Measurements from ENCODE around the gene SNX33.
A peak's percentile ranks its signal among the peaks of the same experiment; 100 is the strongest.

The SNX33 gene

GRCh38 chr15:75655931-75656330 is 8.2 kb downstream of the SNX33 start:
- H3K9ac ChIP-seq (ENCODE audit: low read depth, low read length), result no peak overlapping the region
- H3K9me3 ChIP-seq (replicated peaks; ENCODE audit: low read length), result no peaks in the 10 kb centered on the region
- H3K4me1 ChIP-seq (ENCODE audit: control insufficient read depth, insufficient read depth, low read length), result peaks cover 52% of the 10 kb centered on the region
- H3K4me3 ChIP-seq (ENCODE audit: low read length), result no peak overlapping the region
- H3K4me2 ChIP-seq (ENCODE audit: low read length), result no peak overlapping the region
- peaks cover 43% of the 10 kb centered on the region for H3K36me3 ChIP-seq (ENCODE audit: insufficient read depth, low read length)
- no peaks in the 10 kb centered on the region for H3K27me3 ChIP-seq (ENCODE audit: control insufficient read depth, insufficient read depth, low read length)

GRCh38 chr15:75656331-75656730 is 8.6 kb downstream of the SNX33 start:
- H3K36me3 ChIP-seq (ENCODE audit: insufficient read depth, low read length), result peaks cover 43% of the 10 kb centered on the region
- H3K4me2 ChIP-seq (ENCODE audit: low read length), result no peak overlapping the region
- no peaks in the 10 kb centered on the region for H3K9me3 ChIP-seq (replicated peaks; ENCODE audit: low read length)
- no peaks in the 10 kb centered on the region for H3K27me3 ChIP-seq (ENCODE audit: control insufficient read depth, insufficient read depth, low read length)
- no peak overlapping the region for H3K9ac ChIP-seq (ENCODE audit: low read depth, low read length)
- H3K4me1 ChIP-seq (ENCODE audit: control insufficient read depth, insufficient read depth, low read length), result peaks cover 51% of the 10 kb centered on the region
- H3K4me3 ChIP-seq (ENCODE audit: low read length), result no peak overlapping the region

- Histone ChIP-seq H3K27me3 (ENCODE audit: control insufficient read depth, insufficient read depth, low read length) (no peaks in the 10 kb centered on the region), H3K4me3 (ENCODE audit: low read length) (no peak overlapping the region), H3K4me2 (ENCODE audit: low read length) (no peak overlapping the region), H3K4me1 (ENCODE audit: control insufficient read depth, insufficient read depth, low read length) (peaks cover 51% of the 10 kb centered on the region), H3K9ac (ENCODE audit: low read depth, low read length) (no peak overlapping the region), H3K36me3 (ENCODE audit: insufficient read depth, low read length) (peaks cover 43% of the 10 kb centered on the region), H3K9me3 (replicated peaks; ENCODE audit: low read length) (no peaks in the 10 kb centered on the region)
These were observed 9.1 kb downstream of the SNX33 start for GRCh38 chr15:75656813-75657212.

- H3K36me3 ChIP-seq (ENCODE audit: insufficient read depth, low read length), result peaks cover 40% of the 10 kb centered on the region
- H3K4me1 ChIP-seq (ENCODE audit: control insufficient read depth, insufficient read depth, low read length), result peaks cover 34% of the 10 kb centered on the region
- H3K4me3 ChIP-seq (ENCODE audit: low read length), result no peak overlapping the region
- H3K9ac ChIP-seq (ENCODE audit: low read depth, low read length), result peak overlapping the region; percentile 15
- H3K27me3 ChIP-seq (ENCODE audit: control insufficient read depth, insufficient read depth, low read length), result no peaks in the 10 kb centered on the region
- H3K9me3 ChIP-seq (replicated peaks; ENCODE audit: low read length), result no peaks in the 10 kb centered on the region
- H3K4me2 ChIP-seq (ENCODE audit: low read length), result no peak overlapping the region
These were observed 11.5 kb downstream of the SNX33 start for GRCh38 chr15:75659141-75659771.

DNA sequence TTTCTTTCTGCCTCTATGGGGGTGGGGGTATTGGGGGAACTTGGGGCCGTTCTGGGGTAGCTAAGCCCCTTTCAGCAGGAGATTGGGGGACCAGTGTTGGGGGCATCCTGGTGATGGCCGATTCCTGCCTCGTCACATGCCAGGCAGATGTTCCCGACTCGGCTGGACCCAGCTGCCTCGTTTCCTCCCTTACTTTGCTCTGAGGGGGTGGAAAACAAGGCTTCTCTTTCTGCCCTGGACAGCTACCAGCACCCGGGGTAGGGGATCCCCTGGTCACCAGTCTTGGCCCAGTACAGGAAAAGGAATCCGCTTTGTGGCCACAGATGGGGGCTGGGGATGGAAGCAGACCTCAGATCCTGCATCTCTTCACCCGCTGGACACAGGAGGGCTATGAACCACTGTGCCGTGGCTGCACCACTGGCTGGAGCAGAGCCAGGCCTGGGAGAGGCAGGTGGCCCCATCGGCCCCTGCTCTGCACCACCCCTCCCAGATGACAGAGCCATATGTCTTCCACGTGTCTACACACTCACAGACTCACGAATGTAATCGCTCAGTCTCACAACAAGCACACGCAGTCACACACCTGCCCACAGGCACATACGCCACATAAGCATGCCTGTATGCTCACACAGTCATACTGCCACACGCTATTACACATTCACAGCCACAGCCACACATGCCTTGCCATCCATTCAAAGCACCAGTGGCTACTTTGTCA is 12.4 kb downstream of the SNX33 start:
- Histone ChIP-seq H3K4me1 (ENCODE audit: control insufficient read depth, insufficient read depth, low read length) (peaks cover 26% of the 10 kb centered on the region), H3K27me3 (ENCODE audit: control insufficient read depth, insufficient read depth, low read length) (no peaks in the 10 kb centered on the region), H3K9me3 (replicated peaks; ENCODE audit: low read length) (no peaks in the 10 kb centered on the region), H3K36me3 (ENCODE audit: insufficient read depth, low read length) (peaks cover 35% of the 10 kb centered on the region), H3K4me3 (ENCODE audit: low read length) (no peak overlapping the region), H3K9ac (ENCODE audit: low read depth, low read length) (peak overlapping the region; percentile 70), H3K4me2 (ENCODE audit: low read length) (peak overlapping the region; percentile 46)

DNA sequence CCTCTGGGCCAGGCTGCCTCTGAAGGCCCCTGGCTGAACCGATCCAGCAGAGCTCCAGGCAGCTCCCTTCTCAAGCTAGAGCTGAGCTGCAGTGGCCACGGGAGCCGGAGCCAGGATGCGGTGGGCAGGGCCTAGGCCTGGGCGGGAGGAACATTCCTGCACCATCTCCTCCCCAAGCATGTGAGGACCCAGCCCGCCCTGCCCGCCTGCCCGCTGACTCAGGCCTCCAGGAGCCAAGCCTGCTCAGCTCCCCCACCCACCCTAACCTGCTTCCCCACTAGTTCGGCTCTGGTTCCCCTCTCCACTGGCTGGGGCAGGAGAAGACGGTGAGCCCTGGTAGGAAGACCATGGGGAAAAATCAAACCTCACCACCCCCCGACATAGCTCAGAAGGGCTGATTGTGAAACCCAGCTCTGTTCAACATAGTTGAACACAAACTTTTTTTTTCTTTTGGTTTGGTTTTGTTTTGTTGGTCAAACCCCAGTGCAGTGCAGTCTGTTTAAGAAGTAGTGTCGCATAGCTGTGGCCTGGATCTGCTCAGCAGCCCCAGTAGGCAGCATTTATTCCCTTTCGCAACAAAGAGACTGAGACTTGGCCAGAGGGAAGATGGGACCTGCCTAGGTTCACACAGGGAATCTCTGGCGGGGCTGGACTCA is 13.5 kb downstream of the SNX33 start:
- peak overlapping the region; percentile 71 for H3K4me2 ChIP-seq (ENCODE audit: low read length)
- no peaks in the 10 kb centered on the region for H3K9me3 ChIP-seq (replicated peaks; ENCODE audit: low read length)
- peak overlapping the region; percentile 15 for H3K4me3 ChIP-seq (ENCODE audit: low read length)
- H3K27me3 ChIP-seq (ENCODE audit: control insufficient read depth, insufficient read depth, low read length), result no peaks in the 10 kb centered on the region
- H3K4me1 ChIP-seq (ENCODE audit: control insufficient read depth, insufficient read depth, low read length), result peaks cover 34% of the 10 kb centered on the region
- H3K36me3 ChIP-seq (ENCODE audit: insufficient read depth, low read length), result peaks cover 34% of the 10 kb centered on the region
- peak overlapping the region; percentile 83 for H3K9ac ChIP-seq (ENCODE audit: low read depth, low read length)

- Histone ChIP-seq H3K4me1 (ENCODE audit: control insufficient read depth, insufficient read depth, low read length) (peaks cover 38% of the 10 kb centered on the region), H3K4me2 (ENCODE audit: low read length) (peak overlapping the region; percentile 71), H3K4me3 (ENCODE audit: low read length) (peak overlapping the region; percentile 15), H3K9ac (ENCODE audit: low read depth, low read length) (peak overlapping the region; percentile 83), H3K9me3 (replicated peaks; ENCODE audit: low read length) (no peaks in the 10 kb centered on the region), H3K27me3 (ENCODE audit: control insufficient read depth, insufficient read depth, low read length) (no peaks in the 10 kb centered on the region), H3K36me3 (ENCODE audit: insufficient read depth, low read length) (peaks cover 30% of the 10 kb centered on the region)
These were observed 14.0 kb downstream of the SNX33 start for GRCh38 chr15:75661756-75662140.

GRCh38 chr15:75662823-75663519 is 15.3 kb downstream of the SNX33 start:
- Histone ChIP-seq H3K27me3 (ENCODE audit: control insufficient read depth, insufficient read depth, low read length) (no peaks in the 10 kb centered on the region), H3K4me1 (ENCODE audit: control insufficient read depth, insufficient read depth, low read length) (peaks cover 49% of the 10 kb centered on the region), H3K9ac (ENCODE audit: low read depth, low read length) (no peak overlapping the region), H3K36me3 (ENCODE audit: insufficient read depth, low read length) (peaks cover 20% of the 10 kb centered on the region), H3K4me3 (ENCODE audit: low read length) (no peak overlapping the region), H3K9me3 (replicated peaks; ENCODE audit: low read length) (no peaks in the 10 kb centered on the region), H3K4me2 (ENCODE audit: low read length) (no peak overlapping the region)

DNA sequence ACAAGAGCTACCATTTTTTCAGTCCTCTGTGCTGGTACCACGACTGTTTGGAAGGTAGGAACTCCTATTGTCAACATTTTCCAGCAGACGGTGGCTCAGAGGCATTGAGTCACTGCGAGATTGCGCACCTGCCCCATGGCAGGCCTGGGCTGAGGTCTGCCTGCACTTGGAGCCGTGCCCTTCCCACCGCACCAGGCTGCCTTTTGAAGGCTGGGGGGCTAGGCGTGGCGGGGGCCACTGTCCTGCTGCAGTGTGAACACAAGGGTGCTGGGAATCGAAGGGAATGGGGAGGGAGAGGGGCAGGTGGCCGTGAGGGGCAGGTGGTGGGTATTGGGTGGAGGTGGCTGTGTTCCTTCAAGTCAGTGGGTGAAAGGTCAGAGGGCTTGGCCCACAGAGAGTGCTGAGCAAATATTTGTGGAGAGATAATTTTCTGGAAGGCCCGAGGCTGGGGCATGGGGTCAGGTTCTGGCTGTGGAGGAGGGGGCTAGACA is 16.3 kb downstream of the SNX33 start:
- Histone ChIP-seq H3K36me3 (ENCODE audit: insufficient read depth, low read length) (peaks cover 10% of the 10 kb centered on the region), H3K9me3 (replicated peaks; ENCODE audit: low read length) (no peaks in the 10 kb centered on the region), H3K4me1 (ENCODE audit: control insufficient read depth, insufficient read depth, low read length) (peaks cover 49% of the 10 kb centered on the region), H3K4me2 (ENCODE audit: low read length) (no peak overlapping the region), H3K4me3 (ENCODE audit: low read length) (no peak overlapping the region), H3K9ac (ENCODE audit: low read depth, low read length) (no peak overlapping the region), H3K27me3 (ENCODE audit: control insufficient read depth, insufficient read depth, low read length) (no peaks in the 10 kb centered on the region)

DNA sequence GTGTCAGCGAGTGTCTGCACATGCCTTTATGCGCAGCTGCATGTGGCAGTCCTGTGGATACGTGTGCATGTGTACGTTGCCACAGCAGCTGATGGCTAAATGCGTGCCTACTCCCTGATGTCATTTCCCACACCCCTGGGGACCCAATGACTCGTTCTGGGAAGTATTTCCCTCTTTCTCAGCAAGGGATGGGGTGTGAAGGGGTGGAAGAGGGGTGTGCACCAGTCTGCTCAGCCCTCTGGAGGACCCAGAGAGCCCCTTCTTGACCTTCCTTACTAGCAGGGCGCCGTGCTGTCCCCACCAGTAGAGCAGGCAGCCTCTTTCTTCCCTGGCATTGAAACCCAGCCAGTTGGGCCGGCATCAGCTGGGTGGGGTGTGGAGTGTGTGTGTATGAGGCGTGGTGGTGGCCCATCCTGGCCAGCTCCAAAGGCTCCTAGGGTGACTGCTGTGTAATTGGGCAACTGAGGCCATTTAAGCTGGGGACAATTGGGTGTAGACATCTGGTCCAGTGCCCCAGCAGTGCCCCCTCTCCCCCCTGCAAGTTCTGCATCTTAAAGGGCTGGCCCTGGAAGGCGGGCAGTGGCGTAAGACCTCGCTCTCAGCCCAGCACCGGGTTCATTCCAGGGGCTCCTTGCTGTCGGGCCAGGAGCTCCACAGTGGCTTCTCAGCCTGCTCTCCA is 19.2 kb downstream of the SNX33 start:
- peaks cover 28% of the 10 kb centered on the region for H3K4me1 ChIP-seq (ENCODE audit: control insufficient read depth, insufficient read depth, low read length)
- H3K9ac ChIP-seq (ENCODE audit: low read depth, low read length), result peak overlapping the region; percentile 77

More for the DNA sequence above, 19.2 kb downstream of the SNX33 start:
- Histone ChIP-seq H3K9me3 (replicated peaks; ENCODE audit: low read length) (no peaks in the 10 kb centered on the region), H3K27me3 (ENCODE audit: control insufficient read depth, insufficient read depth, low read length) (no peaks in the 10 kb centered on the region), H3K4me3 (ENCODE audit: low read length) (peak overlapping the region; percentile 15), H3K4me2 (ENCODE audit: low read length) (peak overlapping the region; percentile 66), H3K36me3 (ENCODE audit: insufficient read depth, low read length) (no peaks in the 10 kb centered on the region)
